ENCODE results near the gene GUCY2D.

GUCY2D gene

DNA sequence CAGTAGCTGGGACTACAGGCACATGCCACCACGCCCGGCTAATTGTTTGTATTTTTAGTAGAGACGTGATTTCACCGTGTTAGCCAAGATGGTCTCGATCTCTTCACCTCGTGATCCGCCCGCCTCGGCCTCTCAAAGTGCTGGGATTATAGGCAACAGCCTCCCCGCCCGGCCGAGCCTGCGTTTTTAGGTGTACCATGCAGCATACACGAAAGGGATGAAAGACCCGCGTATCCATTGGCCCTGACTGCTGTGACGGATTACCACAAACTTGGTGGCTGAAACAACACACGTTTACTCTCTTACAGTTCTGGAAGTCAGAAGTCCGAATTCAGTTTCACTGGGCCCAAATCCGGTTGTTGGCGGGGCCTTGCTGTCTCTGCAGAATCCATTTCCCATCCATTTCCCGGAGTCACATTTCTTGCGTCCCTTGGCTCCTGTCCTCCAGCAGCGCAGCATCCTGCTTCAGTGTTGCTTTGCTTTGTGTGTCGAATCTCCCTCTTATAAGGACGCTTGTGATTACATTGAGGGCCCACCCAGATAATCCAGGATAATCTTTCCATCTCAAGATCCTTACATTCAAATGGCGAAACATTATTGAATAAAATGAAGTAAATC lies 8.3 kb upstream of the GUCY2D start:
- TF ChIP-seq, protein P1, sequence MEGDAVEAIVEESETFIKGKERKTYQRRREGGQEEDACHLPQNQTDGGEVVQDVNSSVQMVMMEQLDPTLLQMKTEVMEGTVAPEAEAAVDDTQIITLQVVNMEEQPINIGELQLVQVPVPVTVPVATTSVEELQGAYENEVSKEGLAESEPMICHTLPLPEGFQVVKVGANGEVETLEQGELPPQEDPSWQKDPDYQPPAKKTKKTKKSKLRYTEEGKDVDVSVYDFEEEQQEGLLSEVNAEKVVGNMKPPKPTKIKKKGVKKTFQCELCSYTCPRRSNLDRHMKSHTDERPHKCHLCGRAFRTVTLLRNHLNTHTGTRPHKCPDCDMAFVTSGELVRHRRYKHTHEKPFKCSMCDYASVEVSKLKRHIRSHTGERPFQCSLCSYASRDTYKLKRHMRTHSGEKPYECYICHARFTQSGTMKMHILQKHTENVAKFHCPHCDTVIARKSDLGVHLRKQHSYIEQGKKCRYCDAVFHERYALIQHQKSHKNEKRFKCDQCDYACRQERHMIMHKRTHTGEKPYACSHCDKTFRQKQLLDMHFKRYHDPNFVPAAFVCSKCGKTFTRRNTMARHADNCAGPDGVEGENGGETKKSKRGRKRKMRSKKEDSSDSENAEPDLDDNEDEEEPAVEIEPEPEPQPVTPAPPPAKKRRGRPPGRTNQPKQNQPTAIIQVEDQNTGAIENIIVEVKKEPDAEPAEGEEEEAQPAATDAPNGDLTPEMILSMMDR (IDR thresholded peaks at IDR 0.05; ENCODE audit: insufficient read depth, low read length), result no peak
- TF ChIP-seq SPI1 (IDR thresholded peaks at IDR 0.05; ENCODE audit: borderline replicate concordance, low read depth), result no peak
- no peak for TF ChIP-seq GABPA (IDR thresholded peaks at IDR 0.05; ENCODE audit: low read depth)
- no peak for TF ChIP-seq POLR2AphosphoS5 (IDR thresholded peaks at IDR 0.05; ENCODE audit: low read depth)
- TF ChIP-seq, protein P2, sequence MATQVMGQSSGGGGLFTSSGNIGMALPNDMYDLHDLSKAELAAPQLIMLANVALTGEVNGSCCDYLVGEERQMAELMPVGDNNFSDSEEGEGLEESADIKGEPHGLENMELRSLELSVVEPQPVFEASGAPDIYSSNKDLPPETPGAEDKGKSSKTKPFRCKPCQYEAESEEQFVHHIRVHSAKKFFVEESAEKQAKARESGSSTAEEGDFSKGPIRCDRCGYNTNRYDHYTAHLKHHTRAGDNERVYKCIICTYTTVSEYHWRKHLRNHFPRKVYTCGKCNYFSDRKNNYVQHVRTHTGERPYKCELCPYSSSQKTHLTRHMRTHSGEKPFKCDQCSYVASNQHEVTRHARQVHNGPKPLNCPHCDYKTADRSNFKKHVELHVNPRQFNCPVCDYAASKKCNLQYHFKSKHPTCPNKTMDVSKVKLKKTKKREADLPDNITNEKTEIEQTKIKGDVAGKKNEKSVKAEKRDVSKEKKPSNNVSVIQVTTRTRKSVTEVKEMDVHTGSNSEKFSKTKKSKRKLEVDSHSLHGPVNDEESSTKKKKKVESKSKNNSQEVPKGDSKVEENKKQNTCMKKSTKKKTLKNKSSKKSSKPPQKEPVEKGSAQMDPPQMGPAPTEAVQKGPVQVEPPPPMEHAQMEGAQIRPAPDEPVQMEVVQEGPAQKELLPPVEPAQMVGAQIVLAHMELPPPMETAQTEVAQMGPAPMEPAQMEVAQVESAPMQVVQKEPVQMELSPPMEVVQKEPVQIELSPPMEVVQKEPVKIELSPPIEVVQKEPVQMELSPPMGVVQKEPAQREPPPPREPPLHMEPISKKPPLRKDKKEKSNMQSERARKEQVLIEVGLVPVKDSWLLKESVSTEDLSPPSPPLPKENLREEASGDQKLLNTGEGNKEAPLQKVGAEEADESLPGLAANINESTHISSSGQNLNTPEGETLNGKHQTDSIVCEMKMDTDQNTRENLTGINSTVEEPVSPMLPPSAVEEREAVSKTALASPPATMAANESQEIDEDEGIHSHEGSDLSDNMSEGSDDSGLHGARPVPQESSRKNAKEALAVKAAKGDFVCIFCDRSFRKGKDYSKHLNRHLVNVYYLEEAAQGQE (IDR thresholded peaks at IDR 0.05; ENCODE audit: insufficient replicate concordance, low read depth), result no peak
- Histone ChIP-seq H3K4me3 (replicated peaks; ENCODE audit: insufficient read depth, low read length) (no peak overlapping the region), H3K27ac (replicated peaks) (no peak overlapping the region), H3K27me3 (ENCODE audit: insufficient read depth, poor library complexity, severe bottlenecking) (no peaks in the 10 kb centered on the region)
- DNase-seq (ENCODE audit: low read depth in 1 of 2, low spot score in 1 of 2), result no peak

DNA sequence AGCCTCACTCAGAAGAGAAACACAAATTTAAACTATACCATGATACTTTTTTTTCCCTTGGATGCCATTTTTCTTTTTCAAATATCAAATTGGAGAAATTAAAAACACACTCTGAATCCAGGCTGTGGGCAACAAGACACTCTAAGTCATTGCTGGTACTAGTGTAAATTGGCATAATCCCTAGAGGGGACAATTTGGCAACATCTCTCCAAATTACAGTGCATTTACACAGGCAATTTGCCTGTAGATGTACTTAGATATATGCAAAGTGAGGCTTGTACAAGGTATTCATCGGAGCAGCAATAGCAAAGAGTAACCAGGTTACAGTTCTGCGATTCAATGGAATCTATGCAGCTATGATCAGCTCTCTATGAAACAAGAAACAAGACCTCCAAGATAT lies 6.7 kb upstream of the GUCY2D start:
- H3K27me3 ChIP-seq (ENCODE audit: insufficient read depth, poor library complexity, severe bottlenecking), result no peaks in the 10 kb centered on the region
- H3K4me3 ChIP-seq (replicated peaks; ENCODE audit: insufficient read depth, low read length), result no peak overlapping the region
- no peak overlapping the region for H3K27ac ChIP-seq (replicated peaks)
- DNase-seq (ENCODE audit: low read depth in 1 of 2, low spot score in 1 of 2), result no peak
- TF ChIP-seq, protein P1 (IDR thresholded peaks at IDR 0.05; ENCODE audit: insufficient read depth, low read length), result no peak
- no peak for TF ChIP-seq POLR2AphosphoS5 (IDR thresholded peaks at IDR 0.05; ENCODE audit: low read depth)
- TF ChIP-seq SPI1 (IDR thresholded peaks at IDR 0.05; ENCODE audit: borderline replicate concordance, low read depth), result no peak
- TF ChIP-seq, protein P2 (IDR thresholded peaks at IDR 0.05; ENCODE audit: insufficient replicate concordance, low read depth), result no peak
- no peak for TF ChIP-seq GABPA (IDR thresholded peaks at IDR 0.05; ENCODE audit: low read depth)

DNA sequence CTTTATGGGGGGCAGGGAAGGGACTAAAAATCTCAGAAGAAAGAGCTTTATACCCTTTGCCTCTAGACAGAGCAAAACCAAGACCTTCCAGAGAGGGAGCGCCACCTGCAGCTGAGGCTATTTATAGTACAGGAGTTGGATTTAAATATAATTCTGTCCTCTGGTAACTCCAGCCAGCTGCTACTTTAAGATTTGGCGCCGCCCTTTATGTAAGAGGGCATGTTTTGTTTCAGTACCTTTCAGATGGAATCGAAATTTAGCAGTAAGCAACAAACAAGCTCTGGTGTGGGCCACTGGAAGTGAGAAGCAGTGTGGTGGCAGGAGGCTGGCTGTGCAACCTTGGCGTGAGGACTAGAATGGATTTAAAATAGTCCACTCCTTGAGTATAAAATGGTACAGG lies 5.2 kb upstream of the GUCY2D start:
- TF ChIP-seq SPI1 (IDR thresholded peaks at IDR 0.05; ENCODE audit: borderline replicate concordance, low read depth), result no peak
- TF ChIP-seq GABPA (IDR thresholded peaks at IDR 0.05; ENCODE audit: low read depth), result no peak
- Histone ChIP-seq H3K27ac (replicated peaks) (no peak overlapping the region), H3K4me3 (replicated peaks; ENCODE audit: insufficient read depth, low read length) (no peak overlapping the region), H3K27me3 (ENCODE audit: insufficient read depth, poor library complexity, severe bottlenecking) (no peaks in the 10 kb centered on the region)
- peak in 1 of 2 experiments; percentile 51 for DNase-seq (ENCODE audit: low read depth in 1 of 2, low spot score in 1 of 2)

DNA sequence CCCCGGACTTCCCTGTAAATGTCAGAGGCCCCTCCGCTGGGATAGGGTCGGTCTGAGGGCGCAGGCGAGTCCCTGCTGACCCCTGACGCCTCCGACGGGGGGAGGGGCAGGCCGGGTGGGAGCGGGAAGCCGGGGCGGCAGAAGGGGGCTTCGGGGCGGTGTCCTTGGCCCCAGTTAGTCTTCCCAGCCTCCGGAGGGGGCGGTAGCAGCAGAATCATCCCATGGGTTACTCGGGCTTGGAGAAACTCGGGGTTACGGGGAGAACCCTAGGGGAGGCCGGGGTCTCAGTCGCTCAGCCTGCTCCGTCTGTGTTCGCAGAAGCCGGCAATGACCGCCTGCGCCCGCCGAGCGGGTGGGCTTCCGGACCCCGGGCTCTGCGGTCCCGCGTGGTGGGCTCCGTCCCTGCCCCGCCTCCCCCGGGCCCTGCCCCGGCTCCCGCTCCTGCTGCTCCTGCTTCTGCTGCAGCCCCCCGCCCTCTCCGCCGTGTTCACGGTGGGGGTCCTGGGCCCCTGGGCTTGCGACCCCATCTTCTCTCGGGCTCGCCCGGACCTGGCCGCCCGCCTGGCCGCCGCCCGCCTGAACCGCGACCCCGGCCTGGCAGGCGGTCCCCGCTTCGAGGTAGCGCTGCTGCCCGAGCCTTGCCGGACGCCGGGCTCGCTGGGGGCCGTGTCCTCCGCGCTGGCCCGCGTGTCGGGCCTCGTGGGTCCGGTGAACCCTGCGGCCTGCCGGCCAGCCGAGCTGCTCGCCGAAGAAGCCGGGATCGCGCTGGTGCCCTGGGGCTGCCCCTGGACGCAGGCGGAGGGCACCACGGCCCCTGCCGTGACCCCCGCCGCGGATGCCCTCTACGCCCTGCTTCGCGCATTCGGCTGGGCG lies 542 bp downstream of the GUCY2D start:
- no peak for TF ChIP-seq SPI1 (IDR thresholded peaks at IDR 0.05; ENCODE audit: borderline replicate concordance, low read depth)
- TF ChIP-seq, protein P1 (IDR thresholded peaks at IDR 0.05; ENCODE audit: insufficient read depth, low read length), result no peak
- no peak for TF ChIP-seq POLR2AphosphoS5 (IDR thresholded peaks at IDR 0.05; ENCODE audit: low read depth)
- no peak for TF ChIP-seq GABPA (IDR thresholded peaks at IDR 0.05; ENCODE audit: low read depth)
- TF ChIP-seq, protein P2 (IDR thresholded peaks at IDR 0.05; ENCODE audit: insufficient replicate concordance, low read depth), result no peak
- no peak for DNase-seq (ENCODE audit: low read depth in 1 of 2, low spot score in 1 of 2)
- Histone ChIP-seq H3K27ac (replicated peaks) (no peak overlapping the region), H3K27me3 (ENCODE audit: insufficient read depth, poor library complexity, severe bottlenecking) (no peaks in the 10 kb centered on the region), H3K4me3 (replicated peaks; ENCODE audit: insufficient read depth, low read length) (no peak overlapping the region)
